ENCODE data around the gene HTR7.

Gene HTR7

GRCh38 chr10:90741926-90742565 lies 115.8 kb downstream of the HTR7 start:
- DNase-seq (ENCODE audit: low spot score), result peak; percentile 68
- FAIRE-seq, result no peak

- FAIRE-seq, result no peak
- no peak for DNase-seq (ENCODE audit: low spot score)
Measured at GRCh38 chr10:90740265-90740664, 117.6 kb downstream of the HTR7 start.

DNA sequence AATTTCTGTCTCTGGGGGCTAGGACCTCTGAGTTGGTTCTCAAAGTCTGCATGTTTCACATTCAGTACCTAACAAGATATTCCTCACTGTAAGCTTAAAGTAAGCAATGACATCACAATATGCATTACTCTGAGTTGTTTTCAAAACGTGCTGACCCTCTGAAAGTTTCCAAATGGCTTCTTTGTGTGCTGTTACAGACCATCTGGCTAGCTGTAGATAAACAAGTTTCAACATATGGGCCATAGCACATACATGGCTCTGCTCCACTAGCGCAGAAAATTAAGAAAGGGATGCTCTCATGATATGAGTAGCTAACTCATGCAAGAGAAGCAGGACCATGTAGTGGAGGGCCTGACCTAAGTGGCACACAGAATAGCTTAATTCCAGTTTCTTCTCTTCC lies 119.0 kb downstream of the HTR7 start:
- DNase-seq (ENCODE audit: low spot score), result no peak
- no peak for FAIRE-seq

DNA sequence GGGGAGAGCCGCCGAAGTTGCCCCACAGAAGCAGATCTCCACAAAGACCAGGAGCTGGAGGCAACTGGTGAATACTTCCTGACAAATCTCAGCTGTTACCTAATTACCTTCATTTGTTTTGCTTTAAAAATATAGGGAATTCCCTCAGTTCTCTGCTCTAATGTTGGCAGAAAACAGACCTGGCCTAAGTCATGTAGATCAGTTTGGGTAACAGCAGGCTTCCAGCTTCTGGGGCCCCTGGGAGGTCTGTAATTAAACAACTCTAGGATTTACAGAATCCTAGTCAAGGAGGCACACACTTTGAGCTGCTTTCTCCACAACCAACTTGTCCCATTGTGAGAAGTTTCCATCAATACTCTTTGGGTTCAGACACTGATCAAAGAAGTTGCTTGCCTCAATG lies 123.4 kb downstream of the HTR7 start:
- no peak for FAIRE-seq

DNA sequence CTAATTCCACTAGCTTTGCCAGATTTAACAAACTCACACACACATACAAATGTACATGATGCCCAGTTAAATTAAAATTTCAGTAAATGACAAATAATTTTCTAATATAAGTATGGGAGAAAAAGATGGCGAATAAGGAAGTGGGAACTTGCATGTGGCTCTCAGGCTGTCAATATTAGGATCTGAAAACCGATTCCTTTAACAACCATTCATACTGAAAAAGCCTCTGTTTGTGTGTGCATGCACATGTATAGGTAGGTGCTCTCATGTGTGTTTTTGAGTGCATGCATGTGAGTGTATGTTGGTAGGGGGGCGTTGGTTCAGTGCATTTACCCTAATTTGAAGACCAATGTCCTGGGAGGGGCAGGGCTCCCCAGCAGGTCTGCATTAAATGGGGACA lies 125.3 kb downstream of the HTR7 start:
- no peak for DNase-seq (ENCODE audit: low spot score)
- FAIRE-seq, result no peak

More for the DNA sequence above, 123.4 kb downstream of the HTR7 start:
- DNase-seq (ENCODE audit: low spot score), result no peak

DNA sequence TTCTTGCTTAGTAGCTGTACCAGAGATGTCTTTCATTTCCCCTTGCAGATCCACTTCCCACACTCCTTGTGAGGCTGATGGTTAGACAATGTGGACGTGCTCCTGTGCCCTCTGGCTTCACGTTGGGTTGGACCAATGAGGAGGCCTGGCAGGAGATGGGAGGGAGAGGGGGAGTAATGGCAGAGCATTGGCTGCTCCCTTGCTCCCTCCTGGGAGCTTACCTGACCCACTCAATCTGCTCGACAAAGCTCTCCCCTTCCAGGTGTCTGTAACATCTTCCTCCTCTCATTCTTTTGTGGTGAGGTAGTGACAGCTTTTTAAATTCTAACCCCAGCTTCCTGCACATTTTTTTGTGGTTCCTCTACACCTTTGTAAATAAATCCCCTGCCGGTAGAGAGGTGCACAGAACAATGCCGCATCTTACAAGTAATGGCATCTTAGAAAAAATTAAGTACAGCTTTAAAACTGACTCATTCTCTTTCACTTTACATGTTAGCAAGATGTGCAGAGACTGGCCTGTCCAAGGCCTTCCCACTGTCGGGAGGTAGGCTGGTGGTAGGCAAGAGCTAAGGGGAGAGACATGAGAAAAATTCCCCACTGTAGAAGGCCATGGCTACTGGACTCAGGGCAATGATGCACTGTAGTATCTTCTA lies 134.3 kb downstream of the HTR7 start:
- FAIRE-seq, result no peak
- no peak for DNase-seq (ENCODE audit: low spot score)

DNA sequence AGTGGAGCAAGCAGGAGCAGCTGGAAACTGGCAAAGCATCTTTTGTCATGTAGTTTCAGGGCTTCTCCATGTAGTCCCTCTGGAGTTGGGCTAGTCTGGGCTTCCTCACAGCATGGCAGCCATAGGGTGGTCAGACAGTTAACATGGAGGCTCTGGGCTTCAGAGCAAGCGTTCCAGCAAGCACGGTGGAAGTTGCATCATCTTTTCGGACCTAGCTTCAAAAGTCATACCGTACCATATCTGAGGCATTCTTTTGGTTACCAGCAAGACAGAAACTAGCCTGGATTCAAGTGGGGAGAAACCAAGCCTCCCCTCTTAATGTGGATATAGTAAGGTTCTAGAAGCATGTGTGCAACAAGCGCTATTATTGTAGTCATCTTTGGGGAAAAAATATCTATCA lies 135.0 kb downstream of the HTR7 start:
- no peak for FAIRE-seq
- no peak for DNase-seq (ENCODE audit: low spot score)

GRCh38 chr10:90718182-90718581 lies 139.7 kb downstream of the HTR7 start:
- DNase-seq (ENCODE audit: low spot score) (no peak), FAIRE-seq (no peak)

DNA sequence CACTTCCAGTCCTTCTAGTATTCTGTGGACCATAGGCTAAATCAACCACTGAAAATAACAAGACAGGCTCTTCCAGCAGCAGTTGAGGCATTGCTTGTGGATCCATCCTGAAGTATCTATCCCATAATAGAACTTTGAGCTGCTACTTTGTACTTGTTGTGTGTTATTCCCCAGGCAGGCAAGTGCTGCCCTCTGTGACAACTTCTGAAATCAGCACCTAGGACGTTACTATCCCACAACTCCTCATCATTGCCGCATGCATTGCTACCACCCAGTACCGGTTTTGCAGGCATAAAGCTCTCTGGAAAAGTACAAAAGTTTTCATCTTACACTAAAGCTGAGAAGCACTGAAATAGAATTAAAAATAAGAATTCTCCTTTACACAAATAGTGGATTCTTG lies 145.3 kb downstream of the HTR7 start:
- no peak for FAIRE-seq

DNA sequence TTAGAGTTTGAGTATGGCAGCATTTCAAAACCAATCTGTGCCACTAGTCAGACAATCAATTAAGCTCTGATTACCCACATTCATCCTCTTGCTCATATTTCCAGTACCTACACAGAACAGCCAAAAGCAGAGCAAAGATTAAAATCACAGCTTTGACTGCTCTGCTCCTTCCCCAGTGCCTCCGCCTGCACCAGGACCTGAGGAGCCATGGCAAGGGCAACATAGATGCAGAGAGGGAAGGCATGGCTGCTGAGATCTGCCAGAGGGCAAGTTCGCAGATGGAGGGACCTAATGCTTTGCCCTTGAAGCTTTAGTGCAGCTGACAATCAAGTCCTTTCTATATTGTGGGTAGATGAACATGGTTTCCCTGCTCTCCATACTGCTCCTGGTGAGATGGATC lies 148.1 kb downstream of the HTR7 start:
- DNase-seq (ENCODE audit: low spot score), result no peak
- FAIRE-seq, result no peak

More for the DNA sequence above, 145.3 kb downstream of the HTR7 start:
- no peak for DNase-seq (ENCODE audit: low spot score)

GRCh38 chr10:90707657-90708056 lies 150.2 kb downstream of the HTR7 start:
- FAIRE-seq (no peak), DNase-seq (ENCODE audit: low spot score) (no peak)

GRCh38 chr10:90701428-90701827 lies 156.4 kb downstream of the HTR7 start:
- FAIRE-seq (no peak), DNase-seq (ENCODE audit: low spot score) (no peak)

DNA sequence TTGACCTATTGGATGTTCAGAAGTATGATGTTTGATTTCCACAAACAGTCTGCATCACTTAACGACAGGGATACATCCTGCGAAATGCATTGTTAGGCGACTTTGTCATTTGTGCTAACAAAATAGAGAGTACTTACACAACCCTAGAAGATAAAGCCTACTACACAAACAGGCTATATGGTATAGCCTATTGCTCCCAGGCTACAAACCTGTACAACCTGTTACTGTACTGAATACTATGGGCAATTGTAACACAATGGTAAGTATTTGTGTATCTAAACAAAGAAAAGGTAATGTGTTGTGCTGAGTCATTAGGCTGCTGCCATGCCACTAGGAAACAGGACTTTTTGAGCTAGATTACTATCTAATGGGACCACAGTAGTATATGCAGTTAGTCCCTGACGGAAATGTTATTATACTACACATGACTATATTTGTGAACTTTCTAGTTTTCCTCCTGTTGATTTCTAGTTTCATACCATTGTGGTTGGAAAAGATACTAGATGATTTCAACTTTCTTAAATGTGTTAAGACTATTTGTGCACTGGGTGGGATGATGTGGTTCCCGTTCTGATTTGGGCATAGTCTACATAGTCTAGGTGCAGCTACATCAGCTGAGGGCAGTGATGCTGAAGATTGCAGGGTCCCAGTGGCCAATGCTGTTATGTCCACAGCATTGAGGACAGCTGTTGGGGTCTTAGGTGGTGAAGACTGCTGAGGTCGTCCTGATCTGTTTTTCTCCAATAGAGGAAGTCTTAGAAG lies 161.7 kb downstream of the HTR7 start:
- no peak for FAIRE-seq
- no peak for DNase-seq (ENCODE audit: low spot score)
